Measurements from ENCODE around the gene C1QL4. TPM values are rescaled to one million over a fixed set of nuclear protein-coding genes. Genes with fewer than 3 reads are reported as not detected.
A peak's percentile ranks its signal among the peaks of the same experiment; 100 is the strongest.

C1QL4 gene
- total RNA-seq, 1 donor from 2014 or later: 0.63 TPM

GRCh38 chr12:49330631-49331379 lies 6.2 kb downstream of the C1QL4 start:
- no peak for TF ChIP-seq CTCF (conservative IDR thresholded peaks at IDR 0.05)
- no peak for DNase-seq (ENCODE audit: low read depth, low spot score)
- Mint-ChIP-seq H3K27me3 (ENCODE audit: low read depth) (peaks cover 21% of the 10 kb centered on the region), H3K4me3 (no peak overlapping the region), H3K9me3 (no peaks in the 10 kb centered on the region), H3K27ac (ENCODE audit: unreplicated experiment) (no peak overlapping the region), H3K4me1 (peaks cover 11% of the 10 kb centered on the region), H3K36me3 (ENCODE audit: low read depth) (peaks cover 3% of the 10 kb centered on the region)

GRCh38 chr12:49330032-49330619 lies 6.9 kb downstream of the C1QL4 start:
- Mint-ChIP-seq H3K36me3 (ENCODE audit: low read depth) (peaks cover 3% of the 10 kb centered on the region), H3K9me3 (no peaks in the 10 kb centered on the region), H3K27me3 (ENCODE audit: low read depth) (peaks cover 14% of the 10 kb centered on the region), H3K27ac (ENCODE audit: unreplicated experiment) (no peak overlapping the region), H3K4me1 (peaks cover 11% of the 10 kb centered on the region), H3K4me3 (peak overlapping the region; percentile 15)
- no peak for DNase-seq (ENCODE audit: low read depth, low spot score)
- TF ChIP-seq CTCF (conservative IDR thresholded peaks at IDR 0.05): no peak

GRCh38 chr12:49328816-49329215 lies 8.2 kb downstream of the C1QL4 start:
- no peak for DNase-seq (ENCODE audit: low read depth, low spot score)
- Mint-ChIP-seq H3K27ac (ENCODE audit: unreplicated experiment) (no peak overlapping the region), H3K36me3 (ENCODE audit: low read depth) (peaks cover 3% of the 10 kb centered on the region), H3K4me1 (peaks cover 16% of the 10 kb centered on the region), H3K27me3 (ENCODE audit: low read depth) (peaks cover 5% of the 10 kb centered on the region), H3K4me3 (no peak overlapping the region), H3K9me3 (no peaks in the 10 kb centered on the region)
- no peak for TF ChIP-seq CTCF (conservative IDR thresholded peaks at IDR 0.05)

DNA sequence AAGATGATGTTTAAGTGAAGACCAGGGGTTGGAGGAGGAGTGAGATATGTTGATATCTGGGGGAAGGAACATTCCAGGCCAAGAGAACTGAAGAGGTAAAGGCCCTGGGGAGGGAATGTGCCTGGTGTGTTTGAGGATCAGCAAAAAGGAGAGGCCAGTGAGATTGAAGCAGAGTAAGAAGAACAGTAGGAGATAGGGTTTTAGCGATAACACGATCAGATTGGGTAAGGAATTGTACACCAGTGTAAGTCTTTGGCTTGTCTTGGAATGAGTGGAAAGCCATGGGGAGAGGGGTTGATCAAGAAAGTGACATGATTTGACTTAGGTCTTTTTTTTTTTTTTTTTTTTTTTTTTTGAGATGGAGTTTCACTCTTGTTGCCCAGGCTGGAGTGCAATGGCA lies 9.1 kb downstream of the C1QL4 start:
- Mint-ChIP-seq H3K27ac (ENCODE audit: unreplicated experiment) (no peak overlapping the region), H3K9me3 (no peaks in the 10 kb centered on the region), H3K4me3 (peak overlapping the region; percentile 17), H3K36me3 (ENCODE audit: low read depth) (peaks cover 5% of the 10 kb centered on the region), H3K27me3 (ENCODE audit: low read depth) (peaks cover 5% of the 10 kb centered on the region), H3K4me1 (peaks cover 26% of the 10 kb centered on the region)
- DNase-seq (ENCODE audit: low read depth, low spot score): no peak
- no peak for TF ChIP-seq CTCF (conservative IDR thresholded peaks at IDR 0.05)

- Mint-ChIP-seq H3K27me3 (ENCODE audit: low read depth) (peaks cover 5% of the 10 kb centered on the region), H3K4me3 (peak overlapping the region; percentile 38), H3K9me3 (no peaks in the 10 kb centered on the region), H3K27ac (ENCODE audit: unreplicated experiment) (no peak overlapping the region), H3K4me1 (peaks cover 28% of the 10 kb centered on the region), H3K36me3 (ENCODE audit: low read depth) (peaks cover 5% of the 10 kb centered on the region)
- no peak for TF ChIP-seq CTCF (conservative IDR thresholded peaks at IDR 0.05)
- no peak for DNase-seq (ENCODE audit: low read depth, low spot score)
These were observed 9.6 kb downstream of the C1QL4 start for GRCh38 chr12:49327368-49327767.
